ENCODE results near the gene ITGB4. TPM values are rescaled to one million over a fixed set of nuclear protein-coding genes. Genes with fewer than 3 reads are reported as not detected.

Gene ITGB4
- total and polyA plus RNA-seq, 2 experiments from 2014 or later: 0.09 to 0.40 TPM

DNA sequence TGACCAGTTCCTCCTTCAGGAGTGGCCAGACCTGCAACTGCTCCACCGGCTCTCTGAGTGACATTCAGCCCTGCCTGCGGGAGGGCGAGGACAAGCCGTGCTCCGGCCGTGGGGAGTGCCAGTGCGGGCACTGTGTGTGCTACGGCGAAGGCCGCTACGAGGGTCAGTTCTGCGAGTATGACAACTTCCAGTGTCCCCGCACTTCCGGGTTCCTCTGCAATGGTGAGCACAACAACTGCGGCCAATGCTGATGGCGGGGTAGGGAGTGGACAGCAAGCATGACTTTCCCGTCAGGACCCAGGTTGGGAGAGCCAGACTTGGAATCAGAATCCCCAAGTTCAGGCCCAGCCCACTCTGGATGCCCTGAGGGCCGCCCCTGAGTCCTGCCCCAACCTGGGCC, 12.2 kb downstream of the ITGB4 start:
- Histone ChIP-seq H3K4me3 (no peak overlapping the region), H3K27ac (no peak overlapping the region), H3K36me3 (no peaks in the 10 kb centered on the region), H3K4me1 (ENCODE audit: low read depth) (no peaks in the 10 kb centered on the region), H3K27me3 (no peaks in the 10 kb centered on the region), H3K9me3 (ENCODE audit: low read depth) (no peaks in the 10 kb centered on the region)
- TF ChIP-seq, protein P1, sequence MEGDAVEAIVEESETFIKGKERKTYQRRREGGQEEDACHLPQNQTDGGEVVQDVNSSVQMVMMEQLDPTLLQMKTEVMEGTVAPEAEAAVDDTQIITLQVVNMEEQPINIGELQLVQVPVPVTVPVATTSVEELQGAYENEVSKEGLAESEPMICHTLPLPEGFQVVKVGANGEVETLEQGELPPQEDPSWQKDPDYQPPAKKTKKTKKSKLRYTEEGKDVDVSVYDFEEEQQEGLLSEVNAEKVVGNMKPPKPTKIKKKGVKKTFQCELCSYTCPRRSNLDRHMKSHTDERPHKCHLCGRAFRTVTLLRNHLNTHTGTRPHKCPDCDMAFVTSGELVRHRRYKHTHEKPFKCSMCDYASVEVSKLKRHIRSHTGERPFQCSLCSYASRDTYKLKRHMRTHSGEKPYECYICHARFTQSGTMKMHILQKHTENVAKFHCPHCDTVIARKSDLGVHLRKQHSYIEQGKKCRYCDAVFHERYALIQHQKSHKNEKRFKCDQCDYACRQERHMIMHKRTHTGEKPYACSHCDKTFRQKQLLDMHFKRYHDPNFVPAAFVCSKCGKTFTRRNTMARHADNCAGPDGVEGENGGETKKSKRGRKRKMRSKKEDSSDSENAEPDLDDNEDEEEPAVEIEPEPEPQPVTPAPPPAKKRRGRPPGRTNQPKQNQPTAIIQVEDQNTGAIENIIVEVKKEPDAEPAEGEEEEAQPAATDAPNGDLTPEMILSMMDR (IDR thresholded peaks at IDR 0.05; ENCODE audit: low read depth, low read length): no peak
- no peak for DNase-seq (ENCODE audit: low read depth in 1 of 2, low spot score in 1 of 2)

DNA sequence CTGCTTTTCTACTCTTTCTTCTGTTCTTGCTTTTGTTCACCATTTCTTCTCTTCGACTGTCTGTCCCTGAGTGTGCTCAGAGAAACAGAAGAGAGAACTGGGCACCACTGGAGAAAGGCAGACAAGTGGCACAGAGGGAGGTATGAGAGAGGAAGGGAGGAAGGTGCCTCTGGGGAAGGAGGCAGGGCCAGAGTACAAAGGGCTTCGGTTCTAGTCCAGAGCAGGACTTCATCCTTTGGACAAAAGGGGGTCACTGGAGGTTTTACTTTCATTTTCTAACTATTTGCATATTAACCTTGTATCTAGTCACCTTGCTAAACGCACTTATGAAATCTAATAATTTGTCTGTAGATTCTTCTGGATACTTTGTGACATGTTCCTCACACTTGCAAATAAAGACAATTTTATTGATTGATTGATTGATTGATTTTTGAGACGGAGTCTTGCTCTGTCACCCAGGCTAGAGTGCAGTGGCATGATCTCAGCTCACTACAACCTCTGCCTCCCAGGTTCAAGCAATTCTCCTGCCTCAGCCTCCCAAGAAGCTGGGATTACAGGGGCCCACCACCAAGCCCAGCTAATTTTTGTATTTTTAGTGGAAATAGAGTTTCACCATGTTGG, 13.5 kb downstream of the ITGB4 start:
- Histone ChIP-seq H3K27me3 (no peaks in the 10 kb centered on the region), H3K4me1 (ENCODE audit: low read depth) (no peaks in the 10 kb centered on the region), H3K27ac (no peak overlapping the region), H3K36me3 (no peaks in the 10 kb centered on the region), H3K4me3 (no peak overlapping the region), H3K9me3 (ENCODE audit: low read depth) (no peaks in the 10 kb centered on the region)
- no peak for DNase-seq (ENCODE audit: low read depth in 1 of 2, low spot score in 1 of 2)
- TF ChIP-seq, protein P1 (IDR thresholded peaks at IDR 0.05; ENCODE audit: low read depth, low read length): no peak

DNA sequence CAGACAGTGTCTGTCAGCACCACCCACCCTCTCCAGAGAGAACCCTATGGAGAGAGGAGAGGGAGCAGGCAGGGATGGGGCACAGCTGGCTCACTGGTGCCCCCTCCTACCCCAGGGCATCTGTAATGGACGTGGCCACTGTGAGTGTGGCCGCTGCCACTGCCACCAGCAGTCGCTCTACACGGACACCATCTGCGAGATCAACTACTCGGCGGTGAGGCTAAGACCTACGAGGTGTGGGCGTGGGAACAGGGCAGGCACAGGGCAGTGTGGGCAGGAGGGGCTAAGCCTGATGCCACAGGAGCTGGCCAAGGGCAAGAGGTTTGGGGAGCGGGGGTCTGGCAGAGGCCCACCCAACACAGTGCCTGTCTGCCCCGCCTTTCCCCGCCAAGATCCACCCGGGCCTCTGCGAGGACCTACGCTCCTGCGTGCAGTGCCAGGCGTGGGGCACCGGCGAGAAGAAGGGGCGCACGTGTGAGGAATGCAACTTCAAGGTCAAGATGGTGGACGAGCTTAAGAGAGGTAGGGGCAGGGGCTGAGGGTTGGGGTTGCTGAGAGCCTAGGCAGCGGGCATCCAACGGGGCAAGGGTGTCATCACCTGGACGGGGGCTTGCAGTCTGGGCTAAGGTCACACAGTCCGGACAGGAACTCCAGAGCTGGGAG, 15.0 kb downstream of the ITGB4 start:
- no peaks in the 10 kb centered on the region for H3K27me3 ChIP-seq
- TF ChIP-seq, protein P1 (IDR thresholded peaks at IDR 0.05; ENCODE audit: low read depth, low read length): no peak
- H3K9me3 ChIP-seq (ENCODE audit: low read depth): no peaks in the 10 kb centered on the region
- H3K36me3 ChIP-seq: no peaks in the 10 kb centered on the region
- H3K4me1 ChIP-seq (ENCODE audit: low read depth): no peaks in the 10 kb centered on the region
- H3K4me3 ChIP-seq: no peak overlapping the region
- DNase-seq (ENCODE audit: low read depth in 1 of 2, low spot score in 1 of 2): no peak
- no peak overlapping the region for H3K27ac ChIP-seq

DNA sequence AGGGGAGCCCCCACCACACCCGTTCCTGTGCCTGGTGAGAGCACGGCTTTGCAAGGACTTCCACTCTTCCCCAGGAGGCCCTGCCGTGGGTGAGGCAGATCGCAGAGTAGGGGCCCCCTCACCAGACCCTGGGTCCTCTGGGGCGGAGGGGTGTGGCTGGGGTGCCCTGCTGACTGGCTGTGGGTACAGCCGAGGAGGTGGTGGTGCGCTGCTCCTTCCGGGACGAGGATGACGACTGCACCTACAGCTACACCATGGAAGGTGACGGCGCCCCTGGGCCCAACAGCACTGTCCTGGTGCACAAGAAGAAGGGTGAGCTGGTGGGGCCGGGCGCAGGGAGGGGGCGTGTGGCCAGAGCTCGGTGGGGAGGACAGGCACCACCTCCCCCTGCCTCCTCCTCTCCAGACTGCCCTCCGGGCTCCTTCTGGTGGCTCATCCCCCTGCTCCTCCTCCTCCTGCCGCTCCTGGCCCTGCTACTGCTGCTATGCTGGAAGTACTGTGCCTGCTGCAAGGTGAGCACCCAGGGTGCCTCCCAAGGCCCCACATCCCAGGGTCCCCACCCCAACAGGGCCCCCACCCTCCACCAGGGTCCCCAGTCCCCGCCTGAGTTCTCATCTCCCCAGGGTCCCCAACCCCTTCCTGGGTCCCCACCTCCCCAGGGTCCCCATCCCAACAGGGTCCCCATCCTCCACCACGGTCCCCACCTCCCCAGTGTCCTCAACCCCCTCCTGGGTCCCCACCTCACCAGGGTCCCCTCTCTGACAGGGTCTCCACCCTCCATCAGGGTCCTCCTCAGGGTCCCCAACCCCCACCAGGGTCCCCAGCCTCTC, 16.1 kb downstream of the ITGB4 start:
- Histone ChIP-seq H3K4me3 (no peak overlapping the region), H3K9me3 (ENCODE audit: low read depth) (no peaks in the 10 kb centered on the region), H3K27me3 (no peaks in the 10 kb centered on the region), H3K27ac (no peak overlapping the region), H3K36me3 (no peaks in the 10 kb centered on the region), H3K4me1 (ENCODE audit: low read depth) (no peaks in the 10 kb centered on the region)
- DNase-seq (ENCODE audit: low read depth in 1 of 2, low spot score in 1 of 2): no peak
- TF ChIP-seq, protein P1 (IDR thresholded peaks at IDR 0.05; ENCODE audit: low read depth, low read length): no peak

DNA sequence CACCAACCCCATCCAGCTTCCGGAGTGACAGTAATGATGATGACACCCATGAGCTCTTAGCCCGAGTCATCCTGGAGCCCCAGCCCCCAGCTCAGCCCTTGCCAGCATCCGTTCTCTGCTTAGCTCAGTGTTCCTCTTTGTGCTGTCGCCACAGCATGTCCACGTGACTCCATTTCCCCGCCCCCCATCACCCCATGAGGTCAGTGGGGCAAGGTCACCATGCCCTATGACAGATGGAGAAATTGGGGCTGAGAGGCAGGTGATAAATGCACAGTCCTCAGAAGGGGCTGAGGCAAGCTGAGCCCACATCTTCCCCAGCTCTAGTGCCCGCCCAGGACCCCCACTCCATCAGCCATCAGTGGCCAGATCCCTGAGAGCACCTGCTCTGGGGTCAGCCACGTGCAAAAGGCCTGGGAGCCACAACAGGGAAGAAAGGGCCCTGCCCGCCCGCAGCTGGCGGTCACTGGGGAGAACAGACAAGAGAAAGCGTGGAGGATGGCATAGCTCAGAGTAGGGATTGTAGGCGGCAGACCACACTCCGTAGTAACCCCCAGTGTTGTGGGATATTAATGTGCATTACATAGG, 17.1 kb downstream of the ITGB4 start:
- Histone ChIP-seq H3K27ac (no peak overlapping the region), H3K4me3 (no peak overlapping the region), H3K4me1 (ENCODE audit: low read depth) (no peaks in the 10 kb centered on the region), H3K9me3 (ENCODE audit: low read depth) (no peaks in the 10 kb centered on the region), H3K36me3 (no peaks in the 10 kb centered on the region), H3K27me3 (no peaks in the 10 kb centered on the region)
- TF ChIP-seq, protein P1 (IDR thresholded peaks at IDR 0.05; ENCODE audit: low read depth, low read length): no peak
- DNase-seq (ENCODE audit: low read depth in 1 of 2, low spot score in 1 of 2): peak in 1 of 2 donors; percentile 43
